Activated CD4-positive, alpha-beta T cell treated with anti-CD3 and anti-CD28 coated beads, Interleukin-2, amount 50 U/mL, for 24 hours (primary cell): ENCODE data around the gene BCAS3.
"Not testable (repeated sequence)": the region's sequence is repeated elsewhere in the genome, so short reads cannot be mapped to it uniquely, and the experiment has no call there.

ENCODE experiments used
- DNase-seq, 2 donors: peaks; one replicate each; pipeline ENCODE4 v3.0.0-alpha.2; 2020; ENCODE audit warnings: low read depth in 1 of 2, low spot score in 1 of 2

Gene BCAS3

GRCh38 chr17:60674637-60675036, 3.0 kb upstream of the BCAS3 start:
- DNase-seq = not testable (repeated sequence)

GRCh38 chr17:60675997-60676396, 1.7 kb upstream of the BCAS3 start:
- DNase-seq = no peak

- no peak for DNase-seq
These were observed 818 bp upstream of the BCAS3 start for GRCh38 chr17:60676758-60677307.

GRCh38 chr17:60678118-60678444, 430 bp downstream of the BCAS3 start:
- no peak for DNase-seq

- DNase-seq = no peak
These were observed 1.6 kb downstream of the BCAS3 start for GRCh38 chr17:60679287-60679686.

- DNase-seq = no peak
These were observed 3.1 kb downstream of the BCAS3 start for GRCh38 chr17:60680754-60681153.

- no peak for DNase-seq
These were observed 7.8 kb downstream of the BCAS3 start for GRCh38 chr17:60685437-60685836.

GRCh38 chr17:60695960-60696359, 18.3 kb downstream of the BCAS3 start:
- DNase-seq = no peak

- DNase-seq = no peak
These were observed 21.4 kb downstream of the BCAS3 start for GRCh38 chr17:60699090-60699489.

GRCh38 chr17:60704170-60704569, 26.5 kb downstream of the BCAS3 start:
- no peak for DNase-seq

GRCh38 chr17:60712675-60713074, 35.0 kb downstream of the BCAS3 start:
- DNase-seq = no peak

- DNase-seq = no peak
These were observed 36.0 kb downstream of the BCAS3 start for GRCh38 chr17:60713608-60714007.

- DNase-seq = no peak
These were observed 39.1 kb downstream of the BCAS3 start for GRCh38 chr17:60716766-60717165.

GRCh38 chr17:60717814-60718213, 40.2 kb downstream of the BCAS3 start:
- DNase-seq = no peak

- peak in 1 of 2 donors; percentile 30 for DNase-seq
These were observed 43.3 kb downstream of the BCAS3 start for GRCh38 chr17:60720763-60721531.

- DNase-seq = no peak
These were observed 47.0 kb downstream of the BCAS3 start for GRCh38 chr17:60724647-60725046.

- no peak for DNase-seq
These were observed 52.2 kb downstream of the BCAS3 start for GRCh38 chr17:60729854-60730253.

- no peak for DNase-seq
These were observed 52.6 kb downstream of the BCAS3 start for GRCh38 chr17:60730273-60730672.

GRCh38 chr17:60738287-60738686, 60.6 kb downstream of the BCAS3 start:
- no peak for DNase-seq

GRCh38 chr17:60740584-60740983, 62.9 kb downstream of the BCAS3 start:
- no peak for DNase-seq

- no peak for DNase-seq
These were observed 63.4 kb downstream of the BCAS3 start for GRCh38 chr17:60741031-60741430.

GRCh38 chr17:60743282-60743681, 65.6 kb downstream of the BCAS3 start:
- DNase-seq = no peak

GRCh38 chr17:60743799-60744198, 66.1 kb downstream of the BCAS3 start:
- DNase-seq = no peak
